Hindlimb muscle (tissue), 1 donor: ENCODE data around the gene FLT4. TPM values are rescaled to one million over a fixed set of nuclear protein-coding genes. Genes with fewer than 3 reads are reported as not detected.
"Not testable (repeated sequence)": the region's sequence is repeated elsewhere in the genome, so short reads cannot be mapped to it uniquely, and the experiment has no call there.

Experiments
- DNase-seq: peaks from one replicate; pipeline ENCODE4 v3.0.0-alpha.2; 2013
- polyA plus RNA-seq: library from polyadenylated mRNA; unstranded; fragments of 120-200 nt; gene quantifications from one replicate; pipeline ENCODE4 v1.2.1, GENCODE V29; 2013; ENCODE audit not compliant: insufficient read length

The FLT4 gene
- 9.2 TPM for polyA plus RNA-seq

GRCh38 chr5:180649297-180650039 is at the start of gene FLT4:
Gene FLT4 (minus strand): TSS chr5:180649600. CDS start chr5:180649545, 55 bp downstream.
- no peak for DNase-seq

- DNase-seq, result no peak
Observed at GRCh38 chr5:180699042-180699441, 49.6 kb upstream of the FLT4 start.

GRCh38 chr5:180696116-180696515 is 46.7 kb upstream of the FLT4 start:
- DNase-seq, result no peak

- no peak for DNase-seq
Observed at GRCh38 chr5:180692429-180692828, 43.0 kb upstream of the FLT4 start.

GRCh38 chr5:180691046-180691445 is 41.6 kb upstream of the FLT4 start:
- DNase-seq, result no peak

GRCh38 chr5:180690562-180690961 is 41.2 kb upstream of the FLT4 start:
- DNase-seq, result no peak

GRCh38 chr5:180689775-180690174 is 40.4 kb upstream of the FLT4 start:
- no peak for DNase-seq

- no peak for DNase-seq
Observed at GRCh38 chr5:180689071-180689694, 39.8 kb upstream of the FLT4 start.

GRCh38 chr5:180688330-180689070 is 39.1 kb upstream of the FLT4 start:
- DNase-seq, result no peak

- not testable (repeated sequence) for DNase-seq
Observed at GRCh38 chr5:180686799-180687198, 37.4 kb upstream of the FLT4 start.

GRCh38 chr5:180684623-180685161 is 35.3 kb upstream of the FLT4 start:
- DNase-seq, result no peak

- DNase-seq, result no peak
Observed at GRCh38 chr5:180683220-180683922, 34.0 kb upstream of the FLT4 start.

GRCh38 chr5:180682560-180682959 is 33.2 kb upstream of the FLT4 start:
- no peak for DNase-seq

- DNase-seq, result not testable (repeated sequence)
Observed at GRCh38 chr5:180682008-180682407, 32.6 kb upstream of the FLT4 start.

- DNase-seq, result not testable (repeated sequence)
Observed at GRCh38 chr5:180678319-180678718, 28.9 kb upstream of the FLT4 start.

GRCh38 chr5:180675036-180675635 is 25.7 kb upstream of the FLT4 start:
- no peak for DNase-seq

- not testable (repeated sequence) for DNase-seq
Observed at GRCh38 chr5:180674090-180674475, 24.7 kb upstream of the FLT4 start.

- no peak for DNase-seq
Observed at GRCh38 chr5:180673371-180674089, 24.1 kb upstream of the FLT4 start.

GRCh38 chr5:180671958-180672524 is 22.6 kb upstream of the FLT4 start:
- not testable (repeated sequence) for DNase-seq

- DNase-seq, result peak; percentile 40
Observed at GRCh38 chr5:180670586-180671359, 21.4 kb upstream of the FLT4 start.
